GM21576 (cell line): Measurements from ENCODE around the gene KCNMB4.

Experiments used
- ATAC-seq: cut with Tn5 transposase; IDR thresholded peaks from one replicate; pipeline ENCODE4 v1.9.1; 2021; ENCODE audit warnings: mild to moderate bottlenecking, moderate library complexity; ENCODE audit not compliant: unreplicated experiment

Gene KCNMB4, protein sequence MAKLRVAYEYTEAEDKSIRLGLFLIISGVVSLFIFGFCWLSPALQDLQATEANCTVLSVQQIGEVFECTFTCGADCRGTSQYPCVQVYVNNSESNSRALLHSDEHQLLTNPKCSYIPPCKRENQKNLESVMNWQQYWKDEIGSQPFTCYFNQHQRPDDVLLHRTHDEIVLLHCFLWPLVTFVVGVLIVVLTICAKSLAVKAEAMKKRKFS

GRCh38 chr12:70365648-70366518, at the start of gene KCNMB4:
TSS of gene KCNMB4 (plus strand) at chr12:70366290. CDS start at chr12:70366735, 445 bp downstream.
- ATAC-seq: peak; percentile 83

GRCh38 chr12:70317781-70318180, 48.3 kb upstream of the KCNMB4 start:
- peak; percentile 99 for ATAC-seq

DNA sequence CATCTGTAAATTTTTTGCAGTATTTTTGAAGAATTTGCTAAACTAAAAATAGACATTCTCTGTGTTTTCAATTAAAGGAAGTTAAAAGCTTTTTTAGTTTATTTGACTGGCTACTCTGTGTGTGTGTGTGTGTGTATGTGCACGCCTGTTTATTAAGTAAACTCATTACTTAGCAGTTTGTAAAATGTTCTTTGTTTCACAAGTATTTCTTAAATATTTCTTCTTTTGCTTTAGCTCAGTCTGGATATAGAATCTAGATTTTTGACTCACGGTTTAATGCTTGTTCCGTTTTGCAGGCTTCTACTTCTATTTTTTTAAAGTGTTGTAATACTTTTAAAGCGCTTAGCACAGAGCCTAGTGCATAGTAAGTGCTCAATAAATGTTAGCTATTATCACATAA, 46.5 kb upstream of the KCNMB4 start:
- ATAC-seq: no peak

DNA sequence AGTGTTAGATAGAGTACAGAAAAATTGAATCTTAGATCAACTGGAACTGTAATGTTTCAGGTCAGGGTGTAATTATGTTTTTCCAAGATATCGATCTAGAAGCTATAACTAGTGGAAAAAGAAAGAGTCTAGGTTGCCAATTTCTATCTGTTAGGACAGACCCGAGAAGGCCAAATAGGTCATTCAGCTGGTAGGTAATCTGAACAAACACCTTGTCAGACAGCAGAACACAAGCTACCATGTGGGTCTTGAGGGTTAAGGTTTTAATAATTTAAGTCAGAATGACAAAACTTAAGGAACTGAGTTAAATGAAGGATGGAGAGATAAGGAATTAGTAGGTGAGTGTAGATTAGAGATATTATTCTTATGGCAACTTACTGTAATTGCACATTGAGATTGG, 44.9 kb upstream of the KCNMB4 start:
- no peak for ATAC-seq

GRCh38 chr12:70327541-70327940, 38.5 kb upstream of the KCNMB4 start:
- no peak for ATAC-seq

DNA sequence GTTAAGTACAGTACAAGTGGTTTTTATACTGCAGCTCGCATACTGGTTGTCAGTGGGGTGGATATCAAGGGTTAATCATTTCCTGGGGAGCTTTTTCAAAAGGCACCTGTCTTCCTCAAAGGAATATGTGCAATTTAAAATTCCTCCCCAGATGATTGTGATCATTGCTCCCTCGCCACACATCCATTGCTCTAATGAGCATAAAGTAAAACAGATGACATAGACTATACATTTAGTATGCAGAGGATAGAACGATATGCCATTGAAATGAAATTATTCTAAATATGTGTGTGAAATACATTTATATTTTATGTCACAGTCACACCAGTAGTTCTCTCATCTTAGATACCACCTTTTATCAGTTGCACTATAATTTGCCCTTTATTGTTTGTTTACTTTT, 36.4 kb upstream of the KCNMB4 start:
- no peak for ATAC-seq

GRCh38 chr12:70330158-70330557, 35.9 kb upstream of the KCNMB4 start:
- no peak for ATAC-seq

GRCh38 chr12:70332236-70332635, 33.9 kb upstream of the KCNMB4 start:
- no peak for ATAC-seq

DNA sequence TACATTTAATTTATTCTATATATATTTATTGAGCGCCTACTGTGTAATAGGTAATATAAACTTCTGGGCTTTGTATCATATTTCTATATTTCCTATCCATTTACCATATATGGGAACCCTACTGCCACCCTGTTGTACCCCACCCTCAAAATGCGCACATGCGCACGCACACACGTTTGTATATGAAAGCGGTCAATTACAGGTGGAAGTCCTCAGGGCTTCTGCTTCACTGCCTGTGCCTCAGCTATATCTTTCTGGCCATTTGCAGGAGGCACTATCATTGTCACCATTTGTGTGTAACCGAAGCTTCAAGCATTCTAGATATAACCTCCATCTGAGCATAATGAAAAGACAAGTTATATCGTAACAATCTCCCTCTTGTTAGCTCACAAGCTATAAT, 31.3 kb upstream of the KCNMB4 start:
- ATAC-seq: no peak

DNA sequence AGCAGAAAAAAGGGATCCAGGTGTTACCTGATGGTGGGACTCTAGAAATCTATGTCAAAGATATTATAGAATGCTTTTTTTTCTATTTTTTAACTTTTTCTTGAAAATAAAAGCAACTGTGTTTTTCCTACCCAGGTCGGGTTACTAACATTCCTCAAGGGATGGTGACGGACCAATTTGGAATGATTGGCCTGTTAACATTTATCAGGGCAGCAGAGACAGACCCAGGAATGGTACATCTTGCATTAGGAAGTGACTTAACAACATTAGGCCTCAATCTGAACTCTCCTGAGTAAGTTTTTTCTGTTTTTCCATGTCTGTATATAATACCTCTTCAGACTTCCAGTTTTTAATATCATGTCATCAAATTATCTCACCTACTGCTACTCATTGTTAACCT, 27.6 kb upstream of the KCNMB4 start:
- no peak for ATAC-seq

- ATAC-seq: no peak
Observed at GRCh38 chr12:70351076-70351475, 15.0 kb upstream of the KCNMB4 start.

GRCh38 chr12:70353780-70354660, 12.1 kb upstream of the KCNMB4 start:
- ATAC-seq: no peak

DNA sequence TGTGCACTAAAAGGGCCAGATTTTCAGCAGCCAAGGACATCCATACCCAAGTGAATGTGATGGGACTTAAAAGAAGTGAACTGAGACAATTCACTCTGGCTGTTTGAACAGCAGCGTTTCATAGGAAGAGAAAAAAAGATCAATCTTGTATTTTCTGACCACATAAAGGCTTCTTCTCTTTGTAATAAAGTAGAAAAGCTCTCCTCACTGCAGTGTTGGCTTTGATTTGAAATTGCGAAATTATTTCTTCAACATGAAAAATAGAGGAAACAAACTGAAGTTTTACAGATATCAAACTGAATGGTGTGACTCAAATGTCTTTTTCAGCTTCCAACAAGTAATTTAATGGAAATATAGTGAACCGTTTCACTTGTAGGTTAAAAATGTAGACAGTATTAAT, 11.3 kb upstream of the KCNMB4 start:
- ATAC-seq: no peak

DNA sequence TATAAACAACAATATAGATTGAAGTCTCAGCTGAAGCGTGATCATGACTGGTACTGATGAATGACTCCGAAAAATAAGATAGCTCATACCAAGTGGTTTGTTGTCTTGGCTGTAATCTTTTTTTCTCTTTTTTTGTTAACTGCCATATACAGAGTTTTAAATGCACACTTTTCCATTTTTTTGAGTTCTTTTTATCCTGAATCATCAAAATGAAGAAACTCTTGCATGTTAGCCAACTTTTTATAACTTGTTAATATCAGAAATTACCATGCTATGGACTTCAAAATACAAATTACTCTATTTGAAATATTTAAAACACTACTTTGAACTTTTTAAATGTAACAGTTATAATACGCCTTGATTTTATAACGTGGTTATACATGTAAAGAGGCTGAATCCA, 10.1 kb upstream of the KCNMB4 start:
- no peak for ATAC-seq

DNA sequence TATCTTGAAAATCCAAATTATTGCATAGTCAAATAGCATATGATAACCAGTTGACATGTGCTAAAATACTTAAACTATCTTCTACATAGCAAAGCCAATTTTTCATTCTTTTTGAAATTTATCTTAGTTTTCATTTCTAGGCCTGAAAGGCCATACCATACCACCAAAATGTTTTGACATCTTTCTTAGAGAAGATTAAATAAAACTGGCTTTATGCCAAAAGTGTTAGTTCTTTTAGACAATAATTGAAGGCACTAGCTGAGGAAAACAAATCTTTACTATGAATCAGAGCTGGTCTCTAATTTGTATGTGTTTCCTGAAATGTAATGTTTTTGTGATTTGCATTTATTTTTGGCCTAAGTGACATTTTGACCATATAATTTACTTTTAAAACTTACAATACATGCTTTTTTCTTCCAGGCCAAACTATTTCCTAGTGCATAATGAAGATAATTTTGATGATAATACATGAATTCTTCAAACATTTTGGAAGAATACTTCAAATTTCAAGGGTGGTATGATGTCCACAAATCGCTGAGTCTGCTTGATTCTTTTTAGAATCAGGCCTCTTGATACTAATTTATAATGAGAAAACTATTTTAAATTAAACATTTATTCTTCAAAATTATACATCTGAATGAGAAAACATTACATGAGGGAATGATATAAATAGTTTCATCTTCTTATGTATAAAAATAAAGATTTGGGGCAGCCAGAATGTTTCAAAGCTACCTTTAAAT, 6.5 kb upstream of the KCNMB4 start:
- no peak for ATAC-seq

- no peak for ATAC-seq
Observed at GRCh38 chr12:70360218-70360617, 5.9 kb upstream of the KCNMB4 start.

GRCh38 chr12:70364695-70365397, 1.2 kb upstream of the KCNMB4 start:
- no peak for ATAC-seq

- ATAC-seq: no peak
Observed at GRCh38 chr12:70365398-70365647, 767 bp upstream of the KCNMB4 start.

DNA sequence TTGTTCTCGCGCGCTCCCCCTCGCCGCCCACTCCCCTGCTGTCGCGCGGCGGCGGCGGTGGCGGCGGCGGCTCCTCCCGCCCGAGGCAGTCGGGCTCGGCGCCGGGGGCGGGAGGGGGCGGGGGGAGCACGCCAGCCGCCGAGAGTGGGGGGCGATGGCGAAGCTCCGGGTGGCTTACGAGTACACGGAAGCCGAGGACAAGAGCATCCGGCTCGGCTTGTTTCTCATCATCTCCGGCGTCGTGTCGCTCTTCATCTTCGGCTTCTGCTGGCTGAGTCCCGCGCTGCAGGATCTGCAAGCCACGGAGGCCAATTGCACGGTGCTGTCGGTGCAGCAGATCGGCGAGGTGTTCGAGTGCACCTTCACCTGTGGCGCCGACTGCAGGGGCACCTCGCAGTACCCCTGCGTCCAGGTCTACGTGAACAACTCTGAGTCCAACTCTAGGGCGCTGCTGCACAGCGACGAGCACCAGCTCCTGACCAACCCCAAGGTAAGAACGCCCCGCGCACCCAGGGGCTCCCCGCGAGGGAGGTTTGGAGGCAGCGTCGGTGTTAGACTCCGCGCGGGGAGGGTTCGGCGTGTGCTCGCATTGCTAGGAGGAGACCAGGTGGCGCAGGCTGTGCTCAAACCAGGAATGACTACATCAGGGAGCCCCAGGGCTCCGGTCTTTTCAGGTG, 629 bp downstream of the KCNMB4 start:
- ATAC-seq: peak; percentile 37
